Fibroblast of mammary gland (primary cell): ENCODE data around the gene NME2.
A peak's percentile ranks its signal among the peaks of the same experiment; 100 is the strongest.

ENCODE experiments used
- DNase-seq: peaks from one replicate; pipeline ENCODE4 v3.0.0-alpha.2; 2010; ENCODE audit warnings: low read depth
- H3K4me3 ChIP-seq: 2 replicates; pipeline ENCODE4 v1.5.1; 2011; ENCODE audit warnings: low read depth, mild to moderate bottlenecking, low read length, moderate library complexity; ENCODE audit not compliant: control insufficient read depth
- TF ChIP-seq, protein P1 (sequence below): conservative IDR thresholded peaks from 2 replicates; pipeline ENCODE4 v1.5.1; 2011; ENCODE audit warnings: low read depth, low read length, inconsistent platforms; ENCODE audit not compliant: control insufficient read depth, insufficient read depth

NME2 gene

GRCh38 chr17:51142597-51142996 lies 23.6 kb upstream of the NME2 start:
- TF ChIP-seq, protein P1, sequence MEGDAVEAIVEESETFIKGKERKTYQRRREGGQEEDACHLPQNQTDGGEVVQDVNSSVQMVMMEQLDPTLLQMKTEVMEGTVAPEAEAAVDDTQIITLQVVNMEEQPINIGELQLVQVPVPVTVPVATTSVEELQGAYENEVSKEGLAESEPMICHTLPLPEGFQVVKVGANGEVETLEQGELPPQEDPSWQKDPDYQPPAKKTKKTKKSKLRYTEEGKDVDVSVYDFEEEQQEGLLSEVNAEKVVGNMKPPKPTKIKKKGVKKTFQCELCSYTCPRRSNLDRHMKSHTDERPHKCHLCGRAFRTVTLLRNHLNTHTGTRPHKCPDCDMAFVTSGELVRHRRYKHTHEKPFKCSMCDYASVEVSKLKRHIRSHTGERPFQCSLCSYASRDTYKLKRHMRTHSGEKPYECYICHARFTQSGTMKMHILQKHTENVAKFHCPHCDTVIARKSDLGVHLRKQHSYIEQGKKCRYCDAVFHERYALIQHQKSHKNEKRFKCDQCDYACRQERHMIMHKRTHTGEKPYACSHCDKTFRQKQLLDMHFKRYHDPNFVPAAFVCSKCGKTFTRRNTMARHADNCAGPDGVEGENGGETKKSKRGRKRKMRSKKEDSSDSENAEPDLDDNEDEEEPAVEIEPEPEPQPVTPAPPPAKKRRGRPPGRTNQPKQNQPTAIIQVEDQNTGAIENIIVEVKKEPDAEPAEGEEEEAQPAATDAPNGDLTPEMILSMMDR: no peak
- DNase-seq: no peak
- no peak overlapping the region for H3K4me3 ChIP-seq

- H3K4me3 ChIP-seq: no peak overlapping the region
- TF ChIP-seq, protein P1: no peak
- no peak for DNase-seq
Measured at GRCh38 chr17:51144266-51145022, 21.8 kb upstream of the NME2 start.

DNA sequence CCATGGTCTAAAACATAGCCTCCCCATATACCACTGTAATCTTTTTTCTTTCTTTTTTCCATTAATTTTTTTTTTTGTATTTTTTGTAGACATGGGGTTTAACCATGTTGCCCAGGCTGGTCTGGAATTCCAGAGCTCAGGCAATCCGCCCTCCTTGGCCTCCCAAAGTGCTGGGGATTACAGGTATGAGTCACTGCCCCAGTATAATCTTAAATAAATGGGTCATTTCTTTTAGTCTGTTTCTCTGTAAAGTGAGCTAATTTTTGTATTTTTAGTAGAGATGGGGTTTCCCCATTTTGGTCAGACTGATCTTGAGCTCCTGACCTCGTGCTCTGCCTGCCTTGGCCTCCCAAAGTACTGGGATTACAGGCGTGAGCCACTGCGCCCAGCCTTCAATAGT lies 18.6 kb upstream of the NME2 start:
- TF ChIP-seq, protein P1: no peak
- no peak for DNase-seq

DNA sequence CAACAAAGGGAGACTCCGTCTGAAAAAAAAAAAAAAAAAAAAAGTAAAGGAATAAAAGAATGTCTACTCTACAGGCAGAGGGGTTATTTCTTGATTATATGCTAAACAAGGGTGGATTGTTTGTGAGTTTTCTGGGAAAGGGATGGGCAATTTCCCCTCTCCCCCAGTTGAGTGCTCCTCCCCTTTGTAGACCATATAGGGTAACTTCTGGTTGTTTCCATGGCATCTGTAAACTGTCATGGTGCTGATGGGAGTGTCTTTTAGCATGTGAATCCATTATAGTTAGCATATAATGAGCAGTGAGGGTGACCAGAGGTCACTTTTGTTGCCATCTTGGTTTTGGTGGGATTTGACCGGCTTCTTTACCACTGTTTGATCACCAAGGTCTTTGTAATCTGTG lies 17.0 kb upstream of the NME2 start:
- H3K4me3 ChIP-seq: no peak overlapping the region
- DNase-seq: no peak
- TF ChIP-seq, protein P1: no peak

More for the DNA sequence above, 18.6 kb upstream of the NME2 start:
- H3K4me3 ChIP-seq: no peak overlapping the region

GRCh38 chr17:51150932-51151331 lies 15.3 kb upstream of the NME2 start:
- H3K4me3 ChIP-seq: no peak overlapping the region
- no peak for DNase-seq
- TF ChIP-seq, protein P1: no peak

GRCh38 chr17:51152766-51153209 lies 13.4 kb upstream of the NME2 start:
- peak overlapping the region; percentile 96 for H3K4me3 ChIP-seq
- TF ChIP-seq, protein P1: no peak
- DNase-seq: peak; percentile 47
